GM12874 (cell line): ENCODE measurements around the gene DTWD2.
A peak's percentile ranks its signal among the peaks of the same experiment; 100 is the strongest.

Source experiments
- CTCF ChIP-seq: IDR thresholded peaks from 2 replicates; pipeline ENCODE4 v1.5.1; 2011; ENCODE audit warnings: low read depth, mild to moderate bottlenecking, control low read depth, low read length, moderate library complexity; ENCODE audit not compliant: insufficient read depth

The DTWD2 gene

GRCh38 chr5:118791926-118792734, 196.2 kb downstream of the DTWD2 start:
- peak; percentile 73 for TF ChIP-seq CTCF

- no peak for TF ChIP-seq CTCF
Measured at GRCh38 chr5:118789366-118789765, 199.0 kb downstream of the DTWD2 start.

- no peak for TF ChIP-seq CTCF
Measured at GRCh38 chr5:118788351-118788750, 200.0 kb downstream of the DTWD2 start.
